GM10266 (cell line): ENCODE data around the gene TPM1.

Source experiments
- DNase-seq: peaks from one replicate; pipeline ENCODE4 v3.0.0; 2012; ENCODE audit errors: extremely low spot score
- TF ChIP-seq, protein P1 (sequence below): IDR thresholded peaks from 2 replicates; pipeline ENCODE4 v1.5.1; 2012; ENCODE audit warnings: mild to moderate bottlenecking, low read depth; ENCODE audit not compliant: control insufficient read depth, insufficient read depth; ENCODE audit errors: missing control alignments

Gene TPM1

DNA sequence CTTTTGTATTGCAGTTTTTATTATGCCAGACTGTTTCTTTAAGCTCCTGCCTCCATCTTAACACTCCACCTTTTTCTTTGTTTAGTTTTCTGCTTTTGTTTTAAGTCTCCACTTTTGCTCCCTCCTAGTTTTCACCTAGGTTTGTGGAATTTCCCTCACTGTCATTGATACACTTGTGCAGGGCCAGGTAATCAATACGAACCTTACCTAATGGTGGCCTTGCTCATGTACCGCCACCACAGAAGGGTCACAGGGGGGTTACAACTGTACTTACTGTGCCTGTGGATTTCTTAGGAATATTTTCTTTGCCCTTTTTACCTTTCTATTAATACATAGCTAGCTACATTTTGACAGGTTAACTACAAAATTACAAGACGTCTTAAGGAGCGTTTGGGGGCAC, 43.4 kb upstream of the TPM1 start:
- TF ChIP-seq, protein P1, sequence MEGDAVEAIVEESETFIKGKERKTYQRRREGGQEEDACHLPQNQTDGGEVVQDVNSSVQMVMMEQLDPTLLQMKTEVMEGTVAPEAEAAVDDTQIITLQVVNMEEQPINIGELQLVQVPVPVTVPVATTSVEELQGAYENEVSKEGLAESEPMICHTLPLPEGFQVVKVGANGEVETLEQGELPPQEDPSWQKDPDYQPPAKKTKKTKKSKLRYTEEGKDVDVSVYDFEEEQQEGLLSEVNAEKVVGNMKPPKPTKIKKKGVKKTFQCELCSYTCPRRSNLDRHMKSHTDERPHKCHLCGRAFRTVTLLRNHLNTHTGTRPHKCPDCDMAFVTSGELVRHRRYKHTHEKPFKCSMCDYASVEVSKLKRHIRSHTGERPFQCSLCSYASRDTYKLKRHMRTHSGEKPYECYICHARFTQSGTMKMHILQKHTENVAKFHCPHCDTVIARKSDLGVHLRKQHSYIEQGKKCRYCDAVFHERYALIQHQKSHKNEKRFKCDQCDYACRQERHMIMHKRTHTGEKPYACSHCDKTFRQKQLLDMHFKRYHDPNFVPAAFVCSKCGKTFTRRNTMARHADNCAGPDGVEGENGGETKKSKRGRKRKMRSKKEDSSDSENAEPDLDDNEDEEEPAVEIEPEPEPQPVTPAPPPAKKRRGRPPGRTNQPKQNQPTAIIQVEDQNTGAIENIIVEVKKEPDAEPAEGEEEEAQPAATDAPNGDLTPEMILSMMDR, result no peak
- DNase-seq, result no peak

DNA sequence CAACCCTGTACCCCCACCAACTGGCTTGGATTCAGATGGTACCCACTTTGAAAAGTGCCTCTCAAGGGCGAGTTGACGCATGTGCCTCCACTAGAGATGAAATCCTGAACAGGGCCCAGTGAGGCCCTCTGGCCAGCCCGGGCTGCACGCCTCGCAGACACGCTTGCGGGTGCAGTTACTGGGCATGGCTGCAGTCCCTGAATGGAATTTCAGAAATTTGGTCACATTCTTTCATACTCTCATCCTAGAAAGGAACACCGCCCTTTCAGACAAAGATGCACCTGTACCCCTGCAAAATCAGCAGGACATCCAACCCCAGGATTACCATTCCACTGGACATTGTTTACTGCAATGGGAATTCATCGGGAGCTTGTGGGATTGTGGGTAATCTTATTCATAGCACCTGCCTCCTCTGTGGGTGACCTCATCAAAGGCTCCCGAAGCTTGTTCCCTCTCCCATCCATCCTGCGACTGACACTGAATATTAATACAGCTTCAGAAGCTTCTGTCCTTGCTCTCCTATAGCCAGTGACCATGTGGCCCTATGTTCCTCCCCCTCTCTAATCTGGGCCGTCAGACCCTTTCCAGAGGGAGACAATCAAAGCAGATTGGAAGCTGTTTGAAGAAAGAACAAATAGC, 42.5 kb upstream of the TPM1 start:
- no peak for DNase-seq

DNA sequence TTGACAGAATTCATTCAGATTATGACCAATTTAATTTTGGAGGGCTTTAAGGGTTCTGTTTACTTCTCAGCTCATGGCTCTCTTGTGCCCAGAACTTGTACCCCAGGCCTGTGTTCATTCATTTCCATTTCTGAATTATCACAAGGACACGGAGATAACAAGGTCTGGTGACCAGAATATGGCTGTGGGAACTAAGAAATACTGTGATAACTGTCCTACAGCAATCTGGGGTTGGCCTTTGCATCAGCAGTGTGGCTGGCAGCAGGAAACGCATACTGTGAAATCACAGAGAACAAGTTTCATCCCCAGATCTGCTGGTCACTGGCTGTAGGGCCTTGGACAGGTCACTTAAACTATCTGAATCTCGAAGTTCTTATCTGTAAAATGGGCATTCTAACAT, 41.8 kb upstream of the TPM1 start:
- DNase-seq, result no peak

More for the DNA sequence above, 42.5 kb upstream of the TPM1 start:
- TF ChIP-seq, protein P1, result no peak

DNA sequence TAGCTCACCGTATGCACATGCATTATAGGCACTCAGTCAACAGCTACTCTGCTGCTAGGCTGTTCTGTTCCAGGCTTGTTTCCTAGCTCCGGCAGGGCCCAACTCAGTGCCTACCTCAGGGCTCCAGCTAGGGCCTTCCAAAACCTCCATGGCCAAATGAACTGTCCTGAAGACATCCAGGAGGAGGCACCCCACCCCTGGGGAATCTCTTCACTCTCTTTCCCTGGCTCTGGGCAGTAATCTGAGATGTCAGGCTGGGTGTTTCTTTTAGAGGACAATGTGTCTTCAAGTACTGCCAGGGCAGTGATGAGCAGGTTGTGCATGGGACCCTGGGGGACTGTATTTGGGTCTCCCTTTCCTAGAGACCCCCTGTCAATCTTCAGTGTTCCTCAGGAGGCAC, 38.3 kb upstream of the TPM1 start:
- TF ChIP-seq, protein P1, result no peak
- DNase-seq, result no peak

More for the DNA sequence above, 41.8 kb upstream of the TPM1 start:
- TF ChIP-seq, protein P1, result no peak

DNA sequence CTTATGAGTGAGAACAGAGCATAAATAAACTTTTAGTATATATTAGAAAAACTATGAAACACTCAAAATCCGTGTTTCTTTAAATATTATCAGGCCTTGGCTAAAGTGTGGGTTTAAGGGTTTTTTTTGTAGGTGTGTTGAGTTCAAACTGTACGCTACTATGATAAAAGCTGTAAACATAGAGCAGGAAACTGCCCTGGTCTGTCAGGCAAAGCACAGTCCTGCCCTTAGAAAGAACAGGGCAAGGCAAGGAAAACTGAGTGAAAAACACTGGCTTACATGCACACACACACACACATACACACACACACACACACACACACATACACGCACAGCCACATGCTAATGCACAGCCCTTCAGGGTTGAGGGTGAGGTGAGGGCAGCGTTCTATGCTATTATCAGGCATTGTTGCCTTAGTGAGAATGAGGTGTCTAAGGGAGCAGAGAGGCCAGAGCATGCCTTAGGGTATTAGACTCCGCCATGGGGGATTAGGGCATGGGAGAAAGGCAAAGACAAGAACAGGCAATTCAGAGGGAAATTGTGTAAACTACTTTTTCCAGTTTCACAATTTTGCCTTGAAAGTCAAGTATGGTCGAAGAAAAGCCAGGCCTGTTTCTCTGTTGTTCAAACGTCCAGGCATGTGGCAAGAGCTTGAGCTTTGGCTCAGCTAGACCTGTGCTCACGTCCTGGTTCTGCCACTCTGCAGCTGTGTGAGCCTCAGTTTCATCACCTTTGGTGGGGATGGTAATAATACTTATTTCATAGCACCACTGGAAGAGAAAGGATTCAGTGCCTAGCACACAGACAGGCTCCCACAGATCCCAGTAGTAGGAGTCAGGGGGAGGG, 36.3 kb upstream of the TPM1 start:
- no peak for DNase-seq
- TF ChIP-seq, protein P1, result no peak

DNA sequence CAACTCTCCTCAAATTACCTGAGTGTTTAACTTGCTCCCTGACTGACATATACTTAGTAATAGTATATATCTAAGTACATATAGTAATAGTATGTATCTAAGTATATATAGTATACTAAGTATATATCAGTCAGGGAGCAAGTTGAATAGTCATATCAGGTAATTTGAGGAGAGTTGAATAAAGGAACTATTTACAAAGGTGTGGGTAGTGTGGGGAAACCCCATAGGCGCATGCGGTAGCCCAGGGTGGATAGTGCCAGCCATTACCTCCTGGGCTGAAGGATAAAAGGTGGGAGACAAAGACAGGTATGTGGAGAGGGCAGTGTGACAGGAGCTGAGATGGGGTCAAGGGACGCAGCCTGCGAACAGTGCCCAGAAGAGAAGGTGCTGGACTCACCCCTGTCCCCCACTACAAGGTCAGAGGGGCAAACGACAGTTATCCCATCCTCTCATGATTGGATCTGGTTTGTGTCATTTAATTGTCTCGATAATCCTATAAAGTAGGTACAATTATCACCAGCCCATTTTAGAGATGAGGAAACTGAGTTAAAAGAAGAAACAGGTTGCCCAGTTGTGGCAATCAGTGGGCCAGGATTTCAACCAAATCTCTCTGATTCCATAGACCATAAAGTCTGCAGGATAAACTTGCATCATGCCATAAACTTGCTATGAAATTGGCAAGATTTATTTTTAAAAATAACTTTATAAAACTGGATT, 34.1 kb upstream of the TPM1 start:
- DNase-seq, result no peak
- TF ChIP-seq, protein P1, result no peak
